NT2/D1 (cell line): ENCODE data around the gene TRPM2.

Experiments used
- DNase-seq: peaks from one replicate; pipeline ENCODE4 v3.0.0-alpha.2; 2011; ENCODE audit warnings: low read depth, low spot score
- H3K27me3 ChIP-seq: 2 replicates; pipeline ENCODE4 v1.6.0; 2011; ENCODE audit warnings: mild to moderate bottlenecking; ENCODE audit not compliant: insufficient read length, insufficient read depth
- H3K36me3 ChIP-seq: 2 replicates; pipeline ENCODE4 v1.6.1; 2011; ENCODE audit warnings: mild to moderate bottlenecking, low read length, mixed read lengths; ENCODE audit not compliant: insufficient read depth, insufficient read length
- H3K4me1 ChIP-seq: 2 replicates; pipeline ENCODE4 v1.5.1; 2011; ENCODE audit not compliant: insufficient read depth, insufficient read length
- H3K4me3 ChIP-seq: 2 replicates; pipeline ENCODE4 v1.5.1; 2011; ENCODE audit warnings: low read depth; ENCODE audit not compliant: insufficient read length
- H3K9ac ChIP-seq: 2 replicates; pipeline ENCODE4 v1.6.0; 2011; ENCODE audit warnings: low read depth; ENCODE audit not compliant: insufficient read length
- H3K9me3 ChIP-seq: 2 replicates; pipeline ENCODE4 v1.5.1; 2011; ENCODE audit warnings: mild to moderate bottlenecking, low read length; ENCODE audit not compliant: insufficient read depth
- SUZ12 ChIP-seq: IDR thresholded peaks from 2 replicates; pipeline ENCODE4 v1.6.1; 2011; ENCODE audit not compliant: insufficient read length, insufficient read depth; ENCODE audit errors: extremely low read depth
- YY1 ChIP-seq: IDR thresholded peaks from 2 replicates; pipeline ENCODE4 v1.6.1; 2011; ENCODE audit not compliant: insufficient read length, insufficient read depth
- ZNF274 ChIP-seq: IDR thresholded peaks from 2 replicates; pipeline ENCODE4 v1.6.1; 2011; ENCODE audit warnings: mild to moderate bottlenecking, low read depth, low read length

The TRPM2 gene

DNA sequence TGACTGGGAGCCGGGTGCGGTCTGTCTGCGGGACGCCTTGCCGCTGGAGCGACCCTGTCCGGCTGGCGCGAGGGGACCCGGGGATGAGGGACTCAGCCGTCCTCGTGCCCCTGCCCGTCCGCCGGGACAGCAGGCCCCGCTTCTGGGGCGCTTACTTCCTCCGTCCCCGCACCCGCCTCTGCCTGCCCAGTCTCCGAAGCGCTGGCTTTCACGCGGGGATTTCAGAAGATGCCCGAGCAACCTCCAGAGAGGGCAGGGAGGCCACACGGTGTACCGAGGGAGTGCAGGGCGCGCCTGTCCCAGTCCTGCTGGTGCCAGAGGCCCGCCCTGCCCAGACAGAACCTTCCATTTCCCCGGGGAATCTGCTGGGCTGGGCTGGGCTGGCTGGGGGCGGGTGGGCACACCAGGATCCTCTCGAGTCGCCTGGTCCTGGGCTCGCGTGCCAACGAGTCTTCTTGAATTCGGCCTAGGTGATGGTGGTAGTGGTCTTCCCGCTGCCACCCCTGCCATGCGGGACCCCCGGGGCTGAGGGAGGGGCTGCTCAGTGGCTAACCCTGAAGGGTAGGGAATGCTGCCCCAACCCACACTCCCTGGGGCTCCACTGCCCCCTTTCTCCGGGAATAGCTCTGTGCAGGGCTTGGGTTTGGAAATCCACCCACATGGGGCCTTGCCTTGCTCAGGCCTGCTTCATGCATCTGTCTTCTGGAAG, 2.5 kb upstream of the TRPM2 start:
- DNase-seq = no peak
- Histone ChIP-seq H3K27me3 (peaks cover 71% of the 10 kb centered on the region), H3K4me1 (peaks cover 4% of the 10 kb centered on the region), H3K9me3 (no peaks in the 10 kb centered on the region), H3K36me3 (no peaks in the 10 kb centered on the region), H3K9ac (no peak overlapping the region), H3K4me3 (peak overlapping the region; percentile 16)
- no peak for TF ChIP-seq YY1
- TF ChIP-seq ZNF274 = no peak
- TF ChIP-seq SUZ12 = peak; percentile 51

DNA sequence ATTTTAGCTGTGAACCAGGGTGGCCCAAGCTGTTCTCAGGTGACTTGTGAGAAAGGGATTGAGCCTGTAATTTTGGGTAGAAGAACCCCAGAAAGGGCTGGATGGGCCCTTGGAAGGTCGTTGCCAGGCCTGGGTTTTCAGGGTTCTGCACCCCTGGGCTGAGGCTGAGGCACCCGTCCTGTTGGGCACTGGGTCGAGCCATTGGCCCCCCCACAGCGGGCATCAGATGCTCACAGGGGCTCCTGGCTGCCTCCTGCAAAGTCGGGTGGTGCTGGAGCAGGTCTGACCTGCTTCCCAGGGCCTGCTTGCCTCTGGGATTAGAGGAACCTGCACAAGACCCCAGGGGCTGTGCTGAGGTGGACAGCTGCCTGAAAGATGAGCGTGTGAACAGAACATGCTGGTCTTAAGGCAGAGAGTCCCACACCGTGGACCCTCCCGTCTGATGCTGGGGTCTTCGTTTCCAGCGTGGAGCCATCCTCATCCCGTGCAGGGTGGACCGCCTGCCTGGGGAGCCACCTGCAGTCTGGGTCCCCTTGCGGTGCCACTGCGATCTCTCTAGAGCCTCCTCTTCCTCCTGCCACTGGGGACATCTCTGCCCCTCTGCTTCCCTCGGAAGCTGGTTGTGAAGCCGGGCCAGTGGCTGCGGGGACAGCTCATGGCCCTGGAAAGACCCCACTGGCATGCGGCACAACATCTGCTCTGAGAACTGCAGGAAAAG, 1.7 kb upstream of the TRPM2 start:
- no peaks in the 10 kb centered on the region for H3K36me3 ChIP-seq
- DNase-seq = no peak
- no peak overlapping the region for H3K9ac ChIP-seq
- peaks cover 4% of the 10 kb centered on the region for H3K4me1 ChIP-seq
- no peak for TF ChIP-seq ZNF274
- TF ChIP-seq SUZ12 = no peak
- TF ChIP-seq YY1 = no peak
- no peak overlapping the region for H3K4me3 ChIP-seq
- H3K27me3 ChIP-seq = peaks cover 70% of the 10 kb centered on the region
- H3K9me3 ChIP-seq = no peaks in the 10 kb centered on the region

DNA sequence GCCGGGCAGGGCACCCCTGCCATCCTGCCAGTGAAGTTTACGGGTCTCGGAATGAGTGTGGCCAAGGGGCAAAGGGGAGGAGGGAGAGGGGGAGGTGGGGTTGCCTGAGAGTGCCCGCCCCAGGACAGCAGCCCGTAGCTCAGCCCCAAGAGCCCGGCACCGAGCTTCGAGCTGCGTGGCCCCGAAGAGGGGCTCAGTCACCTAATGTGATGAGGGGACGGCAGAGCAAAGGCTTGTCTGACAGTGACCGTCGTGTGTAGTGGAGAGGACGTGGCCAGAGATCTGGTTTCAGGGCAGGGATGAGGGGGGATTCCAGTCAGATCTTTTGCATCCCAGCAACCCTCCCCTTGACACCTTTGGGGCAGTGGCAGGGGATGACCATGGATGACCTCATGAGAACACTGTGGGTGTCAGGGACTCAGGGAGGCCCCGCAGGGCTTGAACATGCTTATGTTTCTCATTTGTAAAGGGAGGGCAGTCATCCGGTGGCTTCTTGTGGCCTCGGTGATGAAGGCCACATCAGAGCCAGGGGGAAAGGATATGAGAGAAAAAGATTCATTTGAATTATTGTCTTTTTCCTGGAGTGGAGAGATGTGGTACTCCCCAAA, 1.1 kb upstream of the TRPM2 start:
- no peaks in the 10 kb centered on the region for H3K36me3 ChIP-seq
- H3K9me3 ChIP-seq = no peaks in the 10 kb centered on the region
- TF ChIP-seq SUZ12 (no peak), ZNF274 (no peak), YY1 (no peak)
- H3K27me3 ChIP-seq = peaks cover 66% of the 10 kb centered on the region
- H3K4me1 ChIP-seq = peaks cover 4% of the 10 kb centered on the region
- H3K4me3 ChIP-seq = no peak overlapping the region
- no peak for DNase-seq
- H3K9ac ChIP-seq = no peak overlapping the region

GRCh38 chr21:44354001-44354405, 582 bp downstream of the TRPM2 start:
- TF ChIP-seq ZNF274 = no peak
- TF ChIP-seq SUZ12 = no peak
- TF ChIP-seq YY1 = no peak
- Histone ChIP-seq H3K36me3 (no peaks in the 10 kb centered on the region), H3K4me1 (peaks cover 4% of the 10 kb centered on the region), H3K27me3 (peaks cover 50% of the 10 kb centered on the region), H3K9me3 (no peaks in the 10 kb centered on the region; the same call in 1 of the 2 replicates), H3K4me3 (no peak overlapping the region), H3K9ac (no peak overlapping the region)
- no peak for DNase-seq

DNA sequence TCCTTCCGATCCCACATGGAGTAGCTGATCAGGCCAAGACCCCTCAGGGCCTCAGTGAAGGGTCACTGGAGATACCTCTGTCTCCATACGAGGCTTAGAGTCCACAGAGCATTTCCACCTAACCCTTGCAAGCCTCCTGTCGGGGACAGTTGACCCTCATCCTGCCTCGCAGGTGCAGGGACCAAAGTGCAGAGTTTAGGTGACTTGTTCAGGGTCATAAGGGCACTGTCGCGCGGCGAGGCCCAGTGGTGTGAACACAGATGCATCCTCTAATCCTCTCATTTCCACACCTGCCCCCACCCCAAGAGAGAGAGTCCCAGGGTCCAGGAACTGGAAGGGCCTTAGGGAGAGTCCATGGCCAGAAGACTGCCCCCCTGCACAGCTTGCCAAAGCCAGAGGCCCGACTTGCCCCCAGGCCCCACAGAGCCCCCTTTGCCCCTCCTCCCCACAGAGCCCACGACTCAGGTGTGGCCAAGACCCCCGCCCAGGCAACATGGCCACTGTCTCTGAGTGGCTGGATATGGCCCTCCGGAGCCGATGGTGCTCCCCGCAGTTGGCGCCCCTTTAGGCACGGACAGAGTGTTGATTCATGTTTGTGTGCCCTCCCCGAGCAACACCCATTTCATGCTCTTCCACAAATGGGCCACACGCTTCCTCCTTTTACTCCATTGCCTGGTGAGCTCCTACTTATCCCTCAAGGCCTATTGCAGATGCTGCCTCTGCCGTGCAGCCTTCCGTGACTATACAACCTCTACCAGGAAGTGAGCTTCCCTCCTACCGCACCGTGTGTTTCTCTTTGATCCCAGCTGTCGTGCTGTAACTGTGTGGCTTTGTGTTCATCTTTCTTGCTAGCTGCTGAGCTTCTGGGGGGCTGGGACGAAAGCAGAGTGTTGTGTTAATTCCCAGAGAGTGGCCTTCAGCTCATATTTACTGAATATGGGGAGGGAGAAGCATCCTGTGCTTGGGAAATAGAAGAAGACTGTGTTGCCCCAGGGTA, 1.7 kb downstream of the TRPM2 start:
- Histone ChIP-seq H3K4me3 (no peak overlapping the region), H3K9ac (no peak overlapping the region), H3K9me3 (no peaks in the 10 kb centered on the region; the same call in 1 of the 2 replicates), H3K4me1 (peaks cover 4% of the 10 kb centered on the region), H3K27me3 (peaks cover 39% of the 10 kb centered on the region), H3K36me3 (no peaks in the 10 kb centered on the region)
- TF ChIP-seq ZNF274 = no peak
- TF ChIP-seq SUZ12 = no peak
- TF ChIP-seq YY1 = no peak
- DNase-seq = no peak

DNA sequence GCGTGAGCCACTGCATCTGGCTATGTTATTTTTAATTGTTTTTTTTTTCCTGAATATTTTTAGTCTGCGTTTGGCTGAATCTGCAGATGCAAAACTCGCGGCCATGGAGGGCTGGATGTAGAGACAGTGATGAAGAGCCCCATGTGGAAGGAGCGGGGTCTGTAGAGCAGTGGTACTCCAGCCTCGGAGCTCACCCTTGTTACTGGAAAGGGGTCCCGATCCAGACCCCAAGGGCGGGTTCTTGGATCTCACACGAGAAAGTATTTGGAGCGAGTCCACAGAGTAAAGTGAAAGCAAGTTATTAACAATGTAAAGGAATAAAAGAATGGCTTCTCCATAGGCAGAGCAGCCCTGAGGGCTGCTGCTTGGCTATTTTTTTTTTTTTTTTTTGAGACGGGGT, 2.7 kb downstream of the TRPM2 start:
- Histone ChIP-seq H3K9me3 (no peaks in the 10 kb centered on the region; the same call in 1 of the 2 replicates), H3K4me1 (peaks cover 4% of the 10 kb centered on the region), H3K36me3 (no peaks in the 10 kb centered on the region), H3K9ac (no peak overlapping the region), H3K27me3 (peaks cover 31% of the 10 kb centered on the region), H3K4me3 (no peak overlapping the region)
- DNase-seq = no peak
- TF ChIP-seq YY1 (no peak), ZNF274 (no peak), SUZ12 (no peak)
